H54 (cell line): ENCODE data around the gene RHOJ.
A peak's percentile ranks its signal among the peaks of the same experiment; 100 is the strongest.
"Not testable (repeated sequence)": the region's sequence is repeated elsewhere in the genome, so short reads cannot be mapped to it uniquely, and the experiment has no call there.

ENCODE experiments used
- DNase-seq: peaks from one replicate; pipeline ENCODE4 v3.0.0; 2011; ENCODE audit warnings: low spot score, mixed read lengths; ENCODE audit not compliant: insufficient read length
- FAIRE-seq: peaks from 3 replicates; lab custom pipeline; 2011; peaks lifted over from hg19 to GRCh38; lab: Jason Lieb, UNC
- POLR2A ChIP-seq: IDR thresholded peaks from 2 replicates; pipeline ENCODE4 v1.6.1; 2011; ENCODE audit warnings: low read depth, mild to moderate bottlenecking, low read length

The RHOJ gene

GRCh38 chr14:63268771-63269170, 64.5 kb downstream of the RHOJ start:
- DNase-seq (no peak), FAIRE-seq (no peak)
- no peak for TF ChIP-seq POLR2A

DNA sequence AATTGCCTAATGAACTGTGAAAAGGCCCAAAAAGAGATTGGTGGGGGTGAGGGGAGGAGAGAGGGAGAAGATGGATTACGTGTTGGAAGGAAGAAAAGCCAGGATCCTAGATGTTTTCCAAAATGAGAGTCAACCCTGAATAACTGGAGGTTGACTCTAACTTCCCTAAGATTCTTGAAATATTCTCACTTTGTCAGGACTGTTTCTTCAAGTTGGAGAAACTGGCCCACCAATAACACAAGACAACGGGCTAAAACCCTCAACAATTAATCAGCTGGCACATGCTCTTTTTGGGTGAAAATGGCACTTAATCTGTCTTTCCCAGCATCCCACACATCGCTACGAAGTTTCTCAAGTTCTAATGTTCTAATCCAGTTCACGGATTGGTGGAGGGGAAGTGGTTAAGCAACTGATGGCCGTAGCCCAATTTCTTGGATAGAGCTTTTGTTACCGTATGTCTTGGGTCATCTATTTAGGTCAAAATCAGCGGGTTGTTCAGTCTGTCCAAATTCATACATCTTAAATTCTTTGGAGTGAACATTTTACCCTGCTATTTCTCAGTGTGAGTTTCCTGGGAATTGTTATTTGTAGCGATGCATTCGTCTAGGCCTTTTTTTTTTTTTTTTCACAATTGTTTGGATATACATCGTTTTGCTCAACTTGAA, 65.5 kb downstream of the RHOJ start:
- FAIRE-seq (no peak), DNase-seq (no peak)
- TF ChIP-seq POLR2A: no peak

DNA sequence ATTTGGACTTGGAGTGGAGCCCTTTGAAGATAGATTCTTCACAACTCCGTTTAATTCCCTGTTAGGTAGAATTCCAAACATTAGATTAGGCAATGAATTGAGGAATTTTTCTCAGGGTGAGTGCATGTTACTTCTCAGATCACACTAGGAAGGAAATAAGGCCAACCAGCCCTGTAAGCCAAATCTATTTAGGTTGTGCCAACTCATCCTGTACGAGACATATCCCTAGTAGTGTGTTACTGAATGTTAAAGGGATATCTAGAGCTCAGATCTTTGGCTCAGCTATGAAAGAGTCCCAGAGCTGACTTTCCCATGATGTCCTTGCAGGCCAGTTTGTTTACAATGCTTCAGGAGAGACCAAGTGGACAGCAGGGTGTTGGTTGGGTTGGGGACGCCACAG, 68.9 kb downstream of the RHOJ start:
- no peak for TF ChIP-seq POLR2A
- DNase-seq: no peak
- no peak for FAIRE-seq

DNA sequence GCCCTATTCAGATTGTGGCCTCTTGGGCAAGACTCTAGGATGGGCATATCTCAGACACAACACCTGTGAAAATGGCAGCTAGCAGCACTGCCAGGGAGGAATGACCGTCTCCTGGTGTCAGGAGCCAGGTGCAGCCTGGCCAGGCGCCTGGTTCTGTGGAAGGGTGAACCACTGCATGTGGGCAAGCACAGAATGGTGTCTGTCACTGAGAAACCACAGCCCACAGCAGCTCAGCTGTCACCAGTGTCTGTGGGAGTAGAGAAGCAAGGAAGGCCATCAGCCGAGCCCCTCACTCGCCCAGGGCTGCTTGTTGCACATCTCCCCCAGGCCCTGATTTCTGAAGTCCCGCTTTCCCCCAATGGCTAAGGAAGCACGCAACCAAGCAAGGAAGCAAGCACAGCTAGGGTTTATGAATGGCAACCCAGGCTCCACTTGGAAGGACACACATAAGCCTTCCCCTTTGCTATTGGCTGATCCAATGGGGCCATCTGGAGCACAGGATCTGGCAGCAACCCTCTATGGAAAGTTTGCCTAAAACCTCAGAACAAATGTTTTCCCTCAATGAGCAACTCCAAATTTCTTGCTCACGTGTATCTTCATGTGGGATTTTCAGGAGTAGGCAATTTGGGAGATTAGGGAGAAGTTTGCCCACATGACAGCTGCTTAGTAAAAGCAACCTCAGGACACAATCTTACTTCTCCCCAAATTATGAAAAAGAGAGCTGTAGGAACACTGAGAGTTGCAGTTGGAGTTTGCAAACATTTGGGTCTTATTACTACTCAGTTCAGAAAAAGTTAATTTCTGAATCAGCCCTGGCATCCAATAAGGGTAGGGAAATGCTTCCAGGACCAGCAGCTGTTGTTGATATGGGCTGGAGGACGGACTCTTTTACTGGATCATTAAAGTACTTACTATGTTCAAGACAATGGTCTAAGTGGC, 69.7 kb downstream of the RHOJ start:
- DNase-seq (no peak), FAIRE-seq (no peak)
- no peak for TF ChIP-seq POLR2A

GRCh38 chr14:63275611-63276010, 71.4 kb downstream of the RHOJ start:
- no peak for FAIRE-seq

GRCh38 chr14:63276016-63276415, 71.8 kb downstream of the RHOJ start:
- FAIRE-seq (no peak), DNase-seq (no peak)
- TF ChIP-seq POLR2A: no peak

More at GRCh38 chr14:63275611-63276010, 71.4 kb downstream of the RHOJ start:
- TF ChIP-seq POLR2A: no peak
- DNase-seq: no peak

GRCh38 chr14:63276492-63277342, 72.5 kb downstream of the RHOJ start:
- FAIRE-seq (peak; percentile 96), DNase-seq (peak; percentile 43)
- no peak for TF ChIP-seq POLR2A

- no peak for DNase-seq
- no peak for FAIRE-seq
- TF ChIP-seq POLR2A: no peak
These were observed 73.4 kb downstream of the RHOJ start for GRCh38 chr14:63277591-63278183.

- not testable (repeated sequence) for DNase-seq, FAIRE-seq
These were observed 75.7 kb downstream of the RHOJ start for GRCh38 chr14:63279933-63280332.

GRCh38 chr14:63282997-63283883, 79.0 kb downstream of the RHOJ start:
- TF ChIP-seq POLR2A: no peak
- FAIRE-seq (no peak), DNase-seq (no peak)

DNA sequence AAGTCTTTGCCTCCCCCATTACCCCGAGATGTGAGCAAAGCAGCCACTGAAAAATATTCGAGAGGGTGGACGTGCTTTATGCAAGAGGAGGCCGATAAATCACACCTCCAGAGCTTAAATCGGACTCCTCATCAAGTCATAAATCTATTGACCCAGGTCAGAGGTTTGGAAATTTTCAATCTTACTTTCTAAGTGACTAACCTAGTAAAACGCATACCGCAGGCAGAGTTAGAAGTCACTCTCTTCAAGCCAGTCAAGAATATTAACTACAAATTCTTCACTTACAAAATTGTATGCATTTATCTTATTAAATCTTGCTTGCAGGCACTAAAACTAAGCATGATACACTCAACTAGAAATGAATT, 79.6 kb downstream of the RHOJ start:
- no peak for TF ChIP-seq POLR2A
- no peak for DNase-seq
- FAIRE-seq: no peak

GRCh38 chr14:63286071-63286470, 81.8 kb downstream of the RHOJ start:
- DNase-seq (no peak), FAIRE-seq (no peak)
- TF ChIP-seq POLR2A: no peak
